GDM1 (cell line): ENCODE data around the gene SH3BP5L.

Source experiments
- DNase-seq: peaks from one replicate; lab custom pipeline; 2025; lab: John Stamatoyannopoulos, UW

The SH3BP5L gene

DNA sequence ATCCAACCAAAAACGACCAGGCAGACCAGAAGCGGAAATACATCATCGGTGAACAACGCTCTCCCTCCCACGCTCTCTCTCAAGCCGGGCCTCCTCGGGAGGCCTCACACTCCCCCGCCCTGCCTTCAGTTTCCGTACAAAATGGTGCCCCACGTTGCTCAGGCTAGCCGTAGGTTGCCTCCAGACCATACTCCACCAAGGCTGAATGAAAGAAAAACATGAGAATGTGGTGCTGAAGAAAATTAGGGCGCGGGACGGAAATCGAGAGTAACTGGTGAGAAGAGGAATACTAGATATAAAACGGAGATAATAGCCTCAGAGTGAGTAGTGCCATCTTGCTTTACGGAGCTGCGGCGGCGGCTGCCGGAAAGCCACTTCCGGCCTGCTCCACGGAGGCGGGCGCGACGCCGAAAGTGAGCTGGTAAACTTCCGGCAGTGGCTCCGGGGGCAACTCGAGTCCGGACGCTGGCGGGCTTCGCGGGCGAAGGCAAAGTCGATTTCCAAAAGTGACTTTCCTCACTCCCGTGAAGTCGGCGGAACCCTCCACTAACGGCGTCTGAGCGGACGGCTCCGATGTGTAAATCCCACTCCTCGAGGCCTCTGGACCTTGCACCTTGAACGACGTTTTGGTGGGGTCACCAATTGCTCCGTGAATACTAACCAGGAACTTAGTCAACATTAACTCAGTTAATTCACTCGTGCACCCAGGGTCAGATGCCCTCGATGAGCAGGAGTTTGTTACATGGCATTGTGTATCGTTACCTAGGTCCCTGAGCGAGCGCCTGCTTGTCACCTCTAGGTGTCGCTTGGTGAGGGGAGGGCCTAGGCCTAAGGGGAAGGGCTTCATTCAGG lies at the start of gene SH3BP5L:
TSS of gene SH3BP5L (minus strand) at position 7 of the 852 bp plus-strand sequence. CDS start 980 bp downstream, outside the sequence.
- DNase-seq: peak; percentile 88

DNA sequence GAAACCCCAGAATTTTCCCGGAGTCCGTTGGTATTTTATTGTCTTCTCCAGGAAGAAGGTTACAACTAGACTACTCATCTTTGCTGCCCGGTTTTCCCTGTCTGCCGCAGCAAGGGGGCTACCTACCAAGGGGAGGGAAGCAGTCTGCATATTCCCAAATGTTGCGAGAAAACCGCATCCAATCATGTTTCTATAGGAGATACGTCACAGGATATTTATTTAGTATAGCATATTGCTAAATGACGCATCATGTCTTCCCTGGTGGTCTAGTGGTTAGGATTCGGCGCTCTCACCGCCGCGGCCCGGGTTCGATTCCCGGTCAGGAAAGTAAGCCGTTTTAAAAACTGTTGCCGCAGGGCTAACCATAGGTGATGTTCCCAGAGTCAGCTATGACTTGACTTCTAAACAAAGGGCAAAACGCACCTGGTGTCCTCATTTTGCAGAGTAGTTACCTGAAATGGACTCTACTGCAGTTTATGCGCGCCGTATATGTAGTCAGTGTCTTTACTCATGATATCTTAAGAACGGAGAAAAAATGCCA lies 48.3 kb upstream of the SH3BP5L start:
- peak; percentile 81 for DNase-seq

DNA sequence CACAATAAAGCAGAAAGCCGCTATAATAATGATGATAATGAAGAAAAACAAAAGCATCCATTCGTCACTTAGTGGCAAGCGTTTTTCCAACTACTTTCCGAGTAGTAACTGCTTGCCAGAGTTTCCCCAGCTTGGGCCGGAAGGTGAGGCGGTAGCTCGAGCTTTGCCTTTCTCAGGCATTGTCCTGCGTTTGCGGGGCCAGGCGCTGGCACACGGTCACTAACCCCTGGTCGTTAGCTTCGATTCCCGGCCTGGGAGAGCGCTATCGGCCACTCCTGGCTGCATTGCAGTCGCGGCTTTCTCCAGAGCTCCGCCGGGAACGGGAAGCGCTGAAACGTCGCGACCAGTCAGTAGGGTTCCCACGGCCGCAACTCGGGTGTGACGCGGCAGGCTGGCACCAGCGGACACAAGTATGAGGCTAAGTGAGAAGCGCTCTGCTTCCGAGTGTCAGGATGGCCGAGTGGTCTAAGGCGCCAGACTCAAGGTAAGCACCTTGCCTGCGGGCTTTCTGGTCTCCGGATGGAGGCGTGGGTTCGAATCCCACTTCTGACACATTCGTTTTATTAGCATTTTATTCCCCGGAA lies 47.8 kb upstream of the SH3BP5L start:
- DNase-seq: peak; percentile 97

DNA sequence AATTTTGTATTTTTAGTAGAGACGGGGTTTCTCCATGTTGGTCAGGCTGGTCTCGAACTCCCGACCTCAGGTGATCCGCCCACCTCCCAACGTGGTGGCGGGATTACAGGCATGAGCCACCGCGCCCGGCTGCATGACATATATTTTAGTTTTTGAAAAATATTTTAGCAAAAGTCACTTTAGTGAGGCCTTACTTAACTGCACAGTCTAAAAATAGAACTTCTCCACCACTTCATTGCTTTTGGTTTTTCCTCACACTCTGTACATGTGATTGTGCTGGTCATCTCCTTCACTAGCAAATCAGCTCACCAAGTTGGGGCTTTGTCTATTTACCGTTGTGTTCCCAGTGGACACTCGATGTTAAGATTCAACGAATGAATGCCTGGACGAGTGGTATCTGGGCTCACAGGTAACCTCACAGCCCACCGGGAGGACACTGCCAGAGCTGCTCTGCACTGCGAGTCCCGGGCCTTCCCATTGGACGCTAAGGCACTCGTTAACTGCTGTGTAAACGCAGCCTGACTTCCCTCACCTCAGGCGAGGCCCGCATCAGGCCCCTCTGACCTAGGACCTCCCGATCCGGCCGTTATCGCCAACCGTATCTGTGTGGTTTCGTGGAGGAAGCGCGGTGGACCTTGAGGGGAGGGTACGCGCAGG lies 47.2 kb upstream of the SH3BP5L start:
- DNase-seq: peak; percentile 58

DNA sequence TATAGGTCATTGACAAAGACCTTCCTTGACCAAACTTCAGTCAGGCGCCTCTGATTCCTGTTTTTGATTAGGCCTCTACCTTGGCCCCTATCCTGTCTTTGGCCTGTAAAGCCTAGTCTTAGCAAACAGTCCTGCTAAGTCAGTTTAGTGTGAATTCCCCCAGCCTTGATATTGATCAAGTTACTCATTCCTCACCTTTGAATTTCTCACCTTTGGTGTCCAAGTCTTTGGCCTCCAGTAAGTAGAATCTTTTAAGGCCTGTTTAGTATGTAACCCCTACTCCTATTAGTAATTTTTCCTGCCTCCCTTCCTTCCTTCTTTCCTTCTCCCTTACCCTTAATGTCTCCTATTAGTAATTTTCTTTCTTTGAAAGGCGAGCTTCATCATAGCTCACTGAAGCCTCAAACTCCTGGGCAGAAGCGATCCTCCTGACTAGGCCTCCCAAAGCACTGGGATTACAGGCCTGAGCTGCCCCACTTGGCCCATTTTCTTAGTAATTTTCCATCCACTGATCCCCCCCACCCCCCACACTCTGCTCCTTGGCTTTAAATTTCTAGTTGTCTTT lies 46.2 kb upstream of the SH3BP5L start:
- DNase-seq: no peak

DNA sequence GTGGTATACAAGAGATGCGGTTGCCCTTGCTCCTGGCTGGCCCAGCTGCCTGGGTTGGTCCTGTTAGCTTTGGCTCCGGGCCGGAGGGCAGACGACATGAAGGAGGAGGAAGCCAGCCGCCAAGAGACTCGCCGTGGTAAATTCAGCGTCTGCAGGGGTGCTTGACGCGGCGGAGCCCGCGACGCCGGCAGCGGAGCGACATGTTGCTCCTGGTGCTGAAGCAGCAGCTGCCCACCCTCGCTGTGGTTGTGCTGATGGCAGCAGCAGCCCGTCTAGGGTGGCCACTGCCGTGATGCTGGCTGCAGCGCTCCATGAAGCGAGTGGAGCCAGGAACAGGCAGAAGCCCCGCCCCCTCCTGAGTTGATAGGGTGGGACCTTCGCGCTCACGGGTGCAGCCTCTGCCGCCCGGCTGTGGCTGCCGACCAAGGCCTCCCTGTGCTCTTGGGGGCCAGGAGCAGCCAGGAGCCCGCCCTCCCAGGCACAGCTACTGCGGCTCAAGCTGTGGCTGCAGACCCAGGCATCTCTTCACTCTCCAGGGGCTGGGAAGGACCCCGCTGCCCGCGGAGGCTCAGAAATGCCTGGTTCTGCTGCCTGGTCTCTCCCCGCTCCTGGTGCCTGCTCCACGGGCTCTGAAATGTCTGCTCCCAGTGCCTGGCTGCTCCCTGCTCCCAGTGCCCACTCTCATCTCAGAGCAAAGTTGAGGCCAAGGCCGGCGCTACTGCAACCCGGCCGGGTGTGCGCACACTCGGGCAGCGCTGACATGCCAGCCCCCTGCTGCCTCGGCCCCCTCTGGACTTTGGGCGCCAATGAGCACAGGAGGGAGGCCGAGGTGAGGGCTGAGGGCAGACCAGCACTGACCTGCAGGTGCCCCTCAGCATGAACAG lies 37.5 kb upstream of the SH3BP5L start:
- DNase-seq: peak; percentile 85

DNA sequence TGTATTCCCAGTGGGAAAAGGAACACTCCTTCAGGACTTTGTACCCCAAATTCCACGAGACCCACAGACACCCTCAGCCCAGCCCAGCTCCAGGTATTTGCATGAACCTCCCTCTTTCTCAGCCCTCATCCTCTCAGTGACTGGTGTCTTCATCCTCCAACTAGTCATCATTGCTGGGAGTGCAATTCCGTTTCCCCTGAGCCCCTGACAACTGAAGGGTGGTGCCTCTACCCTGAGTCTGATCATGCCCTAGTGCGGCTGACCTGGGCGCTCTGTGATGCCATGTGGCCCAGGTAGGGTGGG lies 36.9 kb upstream of the SH3BP5L start:
- DNase-seq: no peak

DNA sequence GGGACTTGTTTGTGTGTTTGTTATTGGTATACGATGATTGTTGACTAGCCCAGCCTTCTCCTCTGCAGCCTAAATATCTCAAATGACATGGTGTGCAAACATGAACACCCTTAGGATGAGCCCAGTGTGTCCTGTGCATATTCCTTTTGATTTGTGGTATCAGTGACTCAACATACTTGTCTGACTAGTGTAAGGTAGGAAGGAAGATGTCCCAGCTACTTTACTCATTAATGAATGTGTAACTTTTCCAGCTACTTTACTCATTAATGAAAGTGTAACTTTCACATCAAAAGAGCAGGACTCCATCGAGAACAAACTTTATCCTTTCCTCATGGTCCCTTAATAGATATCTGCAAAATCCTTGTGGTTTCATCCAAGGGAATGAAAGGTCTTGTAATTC lies 35.9 kb upstream of the SH3BP5L start:
- DNase-seq: no peak

DNA sequence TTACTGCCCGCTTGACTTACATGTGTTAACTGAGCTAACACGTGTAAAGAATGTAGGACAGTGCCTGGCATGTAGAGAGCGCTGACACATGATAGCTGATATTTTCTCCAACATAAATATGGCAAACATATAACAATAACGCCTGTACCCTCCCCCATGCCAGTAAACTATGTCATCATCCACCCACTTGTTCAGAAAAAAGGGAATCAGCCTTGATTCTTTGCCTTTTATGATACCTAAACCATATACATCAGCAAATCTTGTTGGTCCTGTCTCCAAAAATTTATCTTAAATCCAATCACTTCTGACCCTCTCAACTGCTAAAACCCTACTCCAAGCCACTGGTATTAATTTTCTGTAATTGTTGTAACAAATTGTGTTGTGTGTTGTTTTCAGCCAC lies 34.3 kb upstream of the SH3BP5L start:
- no peak for DNase-seq

DNA sequence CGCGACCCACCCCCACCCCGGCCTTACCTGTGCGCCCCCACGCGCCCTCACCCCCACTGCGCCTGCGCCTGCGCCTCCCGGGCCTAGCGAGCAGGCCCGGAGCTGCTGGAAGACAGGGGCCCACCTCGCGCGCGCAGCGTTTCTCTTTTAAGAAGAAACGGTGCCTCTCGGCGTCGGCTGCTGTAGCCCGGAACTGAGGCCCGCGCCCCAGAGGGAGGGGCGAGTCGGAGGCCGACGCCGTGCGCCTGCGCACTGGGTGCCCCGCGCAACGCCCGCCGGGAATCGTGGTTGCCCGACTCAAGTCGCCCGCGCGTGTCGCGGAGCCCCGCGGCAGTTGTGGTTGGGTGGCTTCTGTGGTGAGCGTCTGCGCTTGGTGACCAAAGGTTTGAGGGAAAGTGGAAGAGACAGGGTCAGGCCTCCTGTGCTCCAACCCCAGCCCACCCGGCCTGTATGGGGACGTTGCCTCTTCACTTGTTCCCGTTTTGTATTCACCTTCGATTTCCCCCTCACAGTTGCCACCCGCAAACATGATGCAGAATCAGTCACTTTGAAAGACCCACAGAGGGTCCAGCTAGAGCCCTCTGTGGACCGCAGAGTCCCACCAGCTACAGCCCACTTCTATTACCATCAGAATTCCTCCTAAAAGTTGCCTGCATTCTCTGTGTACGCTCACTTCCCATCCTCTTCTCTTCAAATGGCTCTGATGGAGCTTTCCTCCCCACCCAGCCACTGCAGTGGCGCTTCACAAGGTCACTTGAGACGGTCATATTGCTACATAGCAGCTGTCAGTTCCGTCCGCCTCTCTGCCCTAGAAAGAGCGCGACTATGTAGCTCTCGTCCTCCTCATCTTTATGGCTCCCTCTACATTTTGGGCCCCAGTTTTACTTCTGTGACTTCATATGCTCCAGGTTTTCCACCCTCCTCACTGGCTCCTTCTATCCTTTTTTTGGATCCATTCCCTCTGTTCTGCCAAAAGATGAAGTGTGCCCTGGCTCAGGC lies 33.5 kb upstream of the SH3BP5L start, which contains the start of gene ZNF692:
TSS of gene ZNF692 (minus strand) at position 195 of the 999 bp plus-strand sequence. CDS start 776 bp downstream, outside the sequence.
- peak; percentile 97 for DNase-seq

DNA sequence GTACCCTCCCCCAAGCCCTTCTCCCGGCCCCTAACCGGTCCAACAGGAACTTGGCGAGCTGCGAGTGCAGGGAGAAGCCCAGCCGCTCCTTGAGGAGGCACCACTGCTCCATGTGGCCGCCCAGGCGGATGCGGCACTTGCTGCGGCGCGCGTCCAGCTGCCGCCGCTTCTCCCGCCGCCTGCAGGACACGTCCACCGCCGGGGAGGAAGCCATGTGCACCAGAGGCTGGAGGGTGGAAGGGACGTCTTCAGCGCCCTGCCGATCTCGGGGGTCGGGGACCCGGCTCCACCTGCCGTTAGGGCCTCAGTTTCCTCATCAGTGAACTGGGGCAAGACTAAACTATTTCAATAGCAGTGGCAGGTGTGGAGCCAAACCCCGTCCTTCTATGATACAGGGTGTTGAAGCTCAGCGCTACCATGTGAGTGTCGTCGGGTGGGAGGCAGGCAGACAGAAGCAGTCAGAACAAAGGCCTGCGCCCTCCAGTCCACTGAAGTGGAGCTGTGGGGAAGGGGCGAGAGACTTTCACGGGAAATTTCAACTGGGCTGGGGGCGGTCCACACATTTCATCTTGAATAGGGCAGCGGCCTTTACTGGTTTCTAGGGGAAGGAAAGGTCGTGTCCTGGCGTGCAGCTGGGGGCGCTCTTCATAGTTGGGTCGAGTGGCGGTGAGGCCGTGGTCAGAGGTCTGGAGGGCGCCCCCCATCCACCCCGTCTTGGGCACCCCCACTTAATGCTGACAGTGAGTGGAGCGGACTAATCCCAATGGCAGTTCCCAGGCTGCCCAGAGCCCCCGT lies 32.6 kb upstream of the SH3BP5L start:
- peak; percentile 45 for DNase-seq

DNA sequence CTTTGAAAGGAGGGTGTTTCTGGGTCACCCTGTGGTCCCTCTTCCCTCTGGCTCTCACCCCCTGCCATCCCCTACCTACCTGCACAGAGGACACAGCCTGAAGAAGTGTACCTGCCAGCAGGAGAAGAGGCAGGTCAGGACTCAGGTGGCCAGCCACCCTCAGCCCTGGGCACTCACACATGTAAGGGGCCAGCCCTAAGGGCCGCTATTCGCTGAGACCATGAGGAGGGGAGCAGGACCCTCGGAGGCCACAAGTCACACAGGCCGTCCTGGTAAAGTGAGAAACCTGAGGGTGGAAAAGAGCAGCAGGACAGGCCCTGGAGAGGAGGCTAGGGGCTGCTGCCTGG lies 32.0 kb upstream of the SH3BP5L start:
- no peak for DNase-seq

DNA sequence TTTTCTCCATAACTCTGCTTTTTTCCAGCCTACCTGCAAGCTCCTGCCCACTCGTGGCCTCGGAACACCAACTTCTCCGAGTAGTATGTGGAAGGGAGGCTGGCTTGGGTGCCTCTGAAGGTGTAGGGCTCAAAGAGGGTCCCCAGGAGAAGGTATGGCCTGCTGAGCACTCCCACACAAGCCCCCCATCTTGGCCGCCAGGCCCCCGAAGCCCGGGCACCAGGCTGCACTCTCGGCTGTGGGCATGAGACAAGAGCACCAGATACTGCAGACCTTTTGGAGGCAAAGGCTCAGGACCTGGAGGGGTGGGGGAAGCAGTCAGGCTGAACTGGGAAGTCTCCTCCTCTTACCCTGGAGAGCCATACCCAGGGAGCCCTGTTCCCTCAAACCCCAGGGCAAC lies 31.5 kb upstream of the SH3BP5L start:
- no peak for DNase-seq

DNA sequence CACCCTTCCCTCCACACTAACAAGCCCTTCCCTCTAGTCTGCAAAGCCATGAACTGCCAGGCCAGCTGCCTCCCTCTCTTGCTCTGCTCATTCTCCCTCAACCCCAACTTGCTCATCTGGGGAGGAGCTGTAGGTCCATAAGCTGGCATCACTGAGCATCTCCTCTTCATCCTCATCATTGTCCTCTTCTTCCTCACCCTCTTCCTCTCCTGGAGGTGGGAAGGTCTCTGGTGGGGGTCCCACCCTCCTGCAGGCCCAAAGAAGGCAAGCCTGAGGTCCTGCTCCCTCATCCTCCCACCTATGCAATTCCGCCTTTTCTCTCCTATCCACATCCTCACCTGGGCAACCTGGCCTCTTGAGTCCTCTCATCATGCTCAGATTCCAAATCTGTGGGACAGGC lies 30.5 kb upstream of the SH3BP5L start:
- no peak for DNase-seq

DNA sequence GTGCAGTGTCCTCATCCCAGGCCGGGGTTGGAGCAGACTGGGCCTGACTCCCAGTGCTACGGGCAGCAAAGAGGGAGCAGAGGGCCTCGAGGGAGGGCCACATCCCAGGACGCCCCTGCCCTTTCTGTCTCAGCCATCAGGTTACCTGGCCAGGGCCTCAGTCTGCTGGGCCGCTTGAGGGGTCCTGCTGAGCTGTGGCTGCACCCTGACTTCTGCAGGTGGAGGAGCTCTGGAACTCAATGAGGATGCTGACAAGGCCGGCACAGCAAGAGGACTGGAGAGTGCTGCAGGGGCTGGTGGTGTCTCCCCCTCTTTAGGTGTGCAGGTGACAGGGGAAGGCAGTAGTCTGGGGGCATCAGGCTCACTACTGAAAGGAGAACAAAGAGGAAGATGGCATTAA lies 29.9 kb upstream of the SH3BP5L start:
- no peak for DNase-seq

DNA sequence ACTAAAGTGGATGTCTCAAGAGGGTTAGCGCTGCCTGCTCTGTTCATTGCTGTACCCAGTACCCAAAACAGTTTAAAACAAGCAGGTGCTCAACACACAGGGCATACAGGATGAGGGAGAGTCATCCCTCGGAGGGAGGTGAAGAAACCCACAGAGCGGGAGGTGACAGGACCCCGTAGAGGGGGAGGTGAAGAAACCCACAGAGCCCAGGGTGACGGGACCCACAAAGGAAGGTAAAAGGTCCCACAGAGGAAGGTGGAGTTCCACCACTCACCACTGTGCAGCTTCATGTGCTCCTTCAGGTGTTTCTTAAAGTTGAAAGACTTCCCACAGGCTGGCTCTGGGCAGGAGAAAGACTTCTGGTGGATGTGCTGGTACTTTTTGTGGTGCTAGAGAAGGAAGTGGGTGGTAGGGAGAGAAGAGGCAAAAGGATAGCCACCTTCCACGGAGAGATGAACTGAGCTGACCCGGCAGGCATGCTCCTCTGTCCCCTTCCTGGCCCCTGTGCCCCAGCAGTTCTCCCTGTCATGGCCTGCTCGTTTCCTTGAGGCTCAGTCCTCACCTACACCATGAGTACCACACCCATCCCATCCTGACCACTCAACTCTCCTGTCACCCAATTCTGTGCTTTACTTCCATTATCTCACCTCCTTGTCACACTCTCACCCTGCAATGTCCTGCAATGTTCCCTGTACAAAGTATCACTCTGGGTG lies 28.1 kb upstream of the SH3BP5L start:
- DNase-seq: no peak

DNA sequence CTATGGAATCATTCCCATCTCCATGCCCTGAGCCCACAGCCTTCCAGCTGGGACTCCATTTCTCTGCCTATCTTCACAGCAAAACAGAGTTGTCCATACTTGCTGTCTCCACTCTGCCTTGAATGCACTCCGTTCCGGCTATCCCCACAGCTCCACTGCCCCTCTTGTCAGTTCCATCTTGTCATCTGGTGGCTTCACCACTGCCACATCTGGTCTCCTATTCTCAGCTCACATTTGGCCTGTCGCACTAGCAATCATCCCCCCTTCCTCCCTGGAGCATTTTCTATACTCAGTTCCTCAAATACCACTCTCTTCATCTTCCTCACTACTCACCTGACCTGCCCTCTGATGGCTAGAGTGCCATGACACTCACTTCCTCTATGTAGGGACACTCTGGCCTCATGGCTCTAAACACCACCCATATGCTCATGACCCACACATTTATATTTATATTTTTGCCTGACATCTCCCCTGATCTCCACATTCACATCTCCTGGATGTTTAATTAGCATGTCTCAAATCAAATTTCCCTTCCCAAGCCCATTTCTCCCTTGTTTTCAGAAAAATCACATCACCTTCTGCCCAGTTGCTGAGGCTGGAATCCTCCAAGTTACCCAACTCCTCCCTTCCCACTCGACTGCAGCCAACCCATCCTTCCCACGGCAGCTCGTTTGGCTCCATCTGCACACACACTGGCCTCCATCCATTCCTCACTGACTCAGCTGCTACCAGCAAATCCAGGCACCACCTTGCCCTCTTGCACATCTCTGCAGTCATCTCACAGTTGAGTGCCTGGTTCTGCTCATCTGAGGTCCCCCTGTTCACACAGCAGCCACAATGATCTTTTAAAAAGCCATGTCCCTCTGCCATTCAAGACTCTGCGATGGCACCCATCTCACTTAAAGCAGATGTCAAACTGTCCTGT lies 27.0 kb upstream of the SH3BP5L start:
- no peak for DNase-seq

DNA sequence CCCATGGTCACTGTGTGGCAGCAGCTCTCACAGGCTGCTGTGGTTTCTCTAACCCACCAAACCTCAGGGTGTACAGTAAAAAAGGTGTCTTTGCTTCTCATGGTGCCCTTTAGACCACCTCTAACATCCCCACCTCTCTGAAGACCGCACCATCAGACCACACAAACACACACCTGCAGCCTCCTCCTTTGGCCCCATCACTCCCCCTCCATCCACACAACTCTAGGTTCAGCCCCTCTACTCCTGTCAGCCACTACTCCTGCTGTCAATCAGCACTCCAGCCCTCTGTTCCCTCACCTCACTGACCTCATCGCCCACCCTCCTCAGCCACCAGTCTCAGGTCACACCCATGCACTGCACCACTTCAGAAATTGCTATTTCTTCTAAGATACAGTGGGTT lies 25.7 kb upstream of the SH3BP5L start:
- no peak for DNase-seq
